ENCODE data around the gene MAN1A2. TPM values are rescaled to one million over a fixed set of nuclear protein-coding genes. Genes with fewer than 3 reads are reported as not detected.

The MAN1A2 gene
- total and polyA plus RNA-seq, 9 of the 15 experiments (the other 6 are each of a cell fraction or from before 2014, with no cell fraction given) = 4.2 to 38.4 (median 18.7) TPM

- TF ChIP-seq SRSF3 (IDR thresholded peaks at IDR 0.05; ENCODE audit: insufficient read depth, low read length) (no peak), KDM4B (IDR thresholded peaks at IDR 0.05; ENCODE audit: borderline replicate concordance in 2 of 2, low read depth in 1 of 2) (no peak), HOXB6 (CRISPR knock-in tag; IDR thresholded peaks at IDR 0.05; ENCODE audit: borderline replicate concordance) (no peak), ZNF449 (CRISPR knock-in tag; IDR thresholded peaks at IDR 0.05) (no peak), ELF2 (CRISPR knock-in tag; IDR thresholded peaks at IDR 0.05) (no peak), SRSF1 (IDR thresholded peaks at IDR 0.05; ENCODE audit: low read depth, low read length) (no peak)
These were observed 160.4 kb downstream of the MAN1A2 start (continued) for GRCh38 chr1:117527566-117528102.

- no peak for DNase-seq (ENCODE audit: extremely low read depth in 1 of 4, low spot score in 3 of 4)
- TF ChIP-seq CEBPG (CRISPR knock-in tag; IDR thresholded peaks at IDR 0.05) (no peak), CEBPG (tag; conservative IDR thresholded peaks at IDR 0.05 in 1 of 2, IDR thresholded peaks at IDR 0.05 in 1 of 2) (peak; percentile 71 to 81), THRA (IDR thresholded peaks at IDR 0.05) (no peak), FOXJ3 (CRISPR knock-in tag; IDR thresholded peaks at IDR 0.05) (no peak), FOXA3 (CRISPR knock-in tag; conservative IDR thresholded peaks at IDR 0.05 in 1 of 2, IDR thresholded peaks at IDR 0.05 in 1 of 2) (no peak), CEBPB (tag; IDR thresholded peaks at IDR 0.05) (peak; percentile 77)
- no peak overlapping the region for H3K9ac ChIP-seq (ENCODE audit: insufficient read depth in 1 of 2, low read depth in 2 of 2, low read length in 2 of 2)
- ATAC-seq = no peak
- H3K4me3 ChIP-seq = no peak overlapping the region
- no peak for FAIRE-seq
- intact Hi-C loops (cut with micrococcal nuclease) (no loop called here), in situ Hi-C loops (cut with MboI) (loop anchor here (10.0 kb wide), 2 partner anchors 215 to 375 kb away; no protein-coding TSS in a partner anchor)
- ChIA-PET CTCF (ENCODE audit: low intra/inter-chr PET ratio) (no interaction called here), POLR2A (interaction anchor here (0.6 to 0.9 kb wide), 2 partner anchors 15 to 277 kb away, joined by 3 read pairs; no protein-coding TSS in a partner anchor)
- no peaks in the 10 kb centered on the region for H3K4me1 ChIP-seq (replicated peaks in 1 of 2; ENCODE audit: control insufficient read depth in 2 of 2, insufficient read depth in 2 of 2, low read length in 2 of 2)
- H3K9me1 ChIP-seq (ENCODE audit: control insufficient read depth, insufficient read depth, low read length) = no peaks in the 10 kb centered on the region
- 48% methylated on average over 3 of the region's 3 CpGs for WGBS (ENCODE audit: insufficient coverage, low coverage, missing lambda C conversion rate)
- H2AFZ ChIP-seq (ENCODE audit: low read depth, low read length) = no peak overlapping the region
- no peaks in the 10 kb centered on the region for H3K27me3 ChIP-seq (ENCODE audit: control insufficient read depth in 2 of 2, insufficient read depth in 2 of 2, low read length in 2 of 2)
- H3K27ac ChIP-seq (ENCODE audit: extremely low read depth, low read depth, low read length) = no peak overlapping the region
- no peak overlapping the region for H3K4me2 ChIP-seq (ENCODE audit: insufficient read depth, low read length)
- no peaks in the 10 kb centered on the region for H3K36me3 ChIP-seq (ENCODE audit: control insufficient read depth, insufficient read depth, low read length)
- no peaks in the 10 kb centered on the region for H3K9me3 ChIP-seq (replicated peaks; ENCODE audit: control insufficient read depth, insufficient read depth, low read depth, low read length)
- no peaks in the 10 kb centered on the region for H4K20me1 ChIP-seq (replicated peaks; ENCODE audit: control insufficient read depth, insufficient read depth, low read length)
- BruUV-seq (replicated peaks) = no TSS peak
- no peaks in the 10 kb centered on the region for H3K79me2 ChIP-seq (ENCODE audit: control insufficient read depth, insufficient read depth, low read length)
These were observed 162.4 kb downstream of the MAN1A2 start for GRCh38 chr1:117529683-117530082.

Data from K562 (cell line).